GM21367 (cell line): ENCODE measurements around the gene RAPGEF1.

ENCODE experiments used
- ATAC-seq: cut with Tn5 transposase; IDR thresholded peaks from one replicate; pipeline ENCODE4 v1.9.1; 2021; ENCODE audit not compliant: unreplicated experiment

RAPGEF1 gene

GRCh38 chr9:131628459-131629225 lies 111.2 kb downstream of the RAPGEF1 start:
- ATAC-seq = no peak

GRCh38 chr9:131627648-131628458 lies 112.0 kb downstream of the RAPGEF1 start:
- ATAC-seq = no peak

GRCh38 chr9:131627326-131627647 lies 112.6 kb downstream of the RAPGEF1 start:
- no peak for ATAC-seq

GRCh38 chr9:131625790-131626670 lies 113.8 kb downstream of the RAPGEF1 start:
- ATAC-seq = no peak

- no peak for ATAC-seq
Measured at GRCh38 chr9:131625508-131625787, 114.4 kb downstream of the RAPGEF1 start.

- no peak for ATAC-seq
Measured at GRCh38 chr9:131624636-131625507, 115.0 kb downstream of the RAPGEF1 start.

GRCh38 chr9:131623655-131624330 lies 116.1 kb downstream of the RAPGEF1 start:
- no peak for ATAC-seq

- ATAC-seq = no peak
Measured at GRCh38 chr9:131622523-131622922, 117.4 kb downstream of the RAPGEF1 start.

- no peak for ATAC-seq
Measured at GRCh38 chr9:131621551-131622358, 118.1 kb downstream of the RAPGEF1 start.

- ATAC-seq = no peak
Measured at GRCh38 chr9:131620764-131621520, 118.9 kb downstream of the RAPGEF1 start.

- no peak for ATAC-seq
Measured at GRCh38 chr9:131619680-131620079, 120.2 kb downstream of the RAPGEF1 start.

GRCh38 chr9:131618785-131619184 lies 121.1 kb downstream of the RAPGEF1 start:
- ATAC-seq = no peak

GRCh38 chr9:131618071-131618479 lies 121.8 kb downstream of the RAPGEF1 start:
- no peak for ATAC-seq

GRCh38 chr9:131617611-131618010 lies 122.3 kb downstream of the RAPGEF1 start:
- no peak for ATAC-seq

- no peak for ATAC-seq
Measured at GRCh38 chr9:131616983-131617604, 122.8 kb downstream of the RAPGEF1 start.

GRCh38 chr9:131614340-131614915 lies 125.4 kb downstream of the RAPGEF1 start:
- no peak for ATAC-seq

- no peak for ATAC-seq
Measured at GRCh38 chr9:131613921-131614320, 126.0 kb downstream of the RAPGEF1 start.

GRCh38 chr9:131612851-131613250 lies 127.0 kb downstream of the RAPGEF1 start:
- no peak for ATAC-seq
